Ectodermal cell (in vitro differentiated cells): ENCODE data around the gene RNF44. TPM values are rescaled to one million over a fixed set of nuclear protein-coding genes. Genes with fewer than 3 reads are reported as not detected.

Source experiments
- H3K27ac ChIP-seq: 2 replicates; pipeline ENCODE4 v1.7.0; 2013; ENCODE audit warnings: mild to moderate bottlenecking, low read depth, low read length; ENCODE audit not compliant: insufficient read depth, poor library complexity, severe bottlenecking
- H3K27me3 ChIP-seq: 2 replicates; pipeline ENCODE4 v1.7.0; 2013; ENCODE audit warnings: mild to moderate bottlenecking, low read length; ENCODE audit not compliant: insufficient read depth, control insufficient read depth, poor library complexity, severe bottlenecking
- H3K36me3 ChIP-seq: one replicate; pipeline ENCODE4 v1.7.0; 2013; ENCODE audit warnings: low read length; ENCODE audit not compliant: control insufficient read depth, insufficient read depth
- H3K4me1 ChIP-seq: one replicate; pipeline ENCODE4 v1.7.0; 2013; ENCODE audit warnings: low read length; ENCODE audit not compliant: control insufficient read depth, insufficient read depth
- H3K4me3 ChIP-seq: 2 replicates; pipeline ENCODE4 v1.7.0; 2013; ENCODE audit warnings: low read depth, low read length, control low read depth; ENCODE audit not compliant: insufficient read depth
- H3K9me3 ChIP-seq: 2 replicates; pipeline ENCODE4 v1.7.0; 2013; ENCODE audit warnings: mild to moderate bottlenecking, low read length, moderate library complexity; ENCODE audit not compliant: control insufficient read depth
- WGBS, 2 experiments: methylation state at CpG; one replicate each; pipeline ENCODE4 v1.1.7; 2013; ENCODE audit warnings: missing lambda C conversion rate in 2 of 2; 5-methylcytosine and 5-hydroxymethylcytosine counted together
- polyA plus RNA-seq, 4 experiments: library from polyadenylated mRNA; stranded (reverse); fragments of 50-300 nt; gene quantifications; one replicate each; pipeline ENCODE4 v1.2.3, GENCODE V29; 2013

The RNF44 gene
- 101 TPM for polyA plus RNA-seq (2013, experiment 1 of 4)
- 94.6 TPM for polyA plus RNA-seq (2013, experiment 2 of 4)
- polyA plus RNA-seq (2013, experiment 3 of 4), result 87.6 TPM
- polyA plus RNA-seq (2013, experiment 4 of 4), result 102 TPM

GRCh38 chr5:176536902-176537553 is at the start of gene RNF44:
RNF44 (minus strand) TSS chr5:176537402; CDS start chr5:176532472, 4,930 bp downstream.
- peak within 1 kb of the TSS; percentile 60 for H3K4me3 ChIP-seq
- H3K9me3 ChIP-seq, result no peaks in the 10 kb centered on the region
- WGBS, 2 experiments, result 0% methylated on average over 63 of the region's 63 CpGs
- peaks cover 7% of the 10 kb centered on the region for H3K36me3 ChIP-seq
- peak within 1 kb of the TSS; percentile 97 for H3K27ac ChIP-seq
- H3K4me1 ChIP-seq, result peaks cover 33% of the 10 kb centered on the region
- H3K27me3 ChIP-seq, result peaks cover 9% of the 10 kb centered on the region

GRCh38 chr5:176583076-176583475 is 45.9 kb upstream of the RNF44 start:
- H3K9me3 ChIP-seq, result no peaks in the 10 kb centered on the region
- H3K27ac ChIP-seq, result no peak overlapping the region
- no peaks in the 10 kb centered on the region for H3K27me3 ChIP-seq
- 84 to 89% methylated on average over 4 of the region's 4 CpGs for WGBS, 2 experiments
- H3K4me3 ChIP-seq, result no peak overlapping the region
- no peaks in the 10 kb centered on the region for H3K36me3 ChIP-seq
- H3K4me1 ChIP-seq, result no peaks in the 10 kb centered on the region

- 92 to 93% methylated on average over 12 of the region's 12 CpGs for WGBS, 2 experiments
- no peaks in the 10 kb centered on the region for H3K4me1 ChIP-seq
- no peaks in the 10 kb centered on the region for H3K27me3 ChIP-seq
- no peak overlapping the region for H3K4me3 ChIP-seq
- H3K27ac ChIP-seq, result no peak overlapping the region
- no peaks in the 10 kb centered on the region for H3K36me3 ChIP-seq
- H3K9me3 ChIP-seq, result no peaks in the 10 kb centered on the region
Measured at GRCh38 chr5:176581361-176581760, 44.2 kb upstream of the RNF44 start.

- no peak overlapping the region for H3K27ac ChIP-seq
- H3K36me3 ChIP-seq, result no peaks in the 10 kb centered on the region
- 73 to 87% methylated on average over 4 of the region's 4 CpGs for WGBS, 2 experiments
- no peaks in the 10 kb centered on the region for H3K9me3 ChIP-seq
- no peak overlapping the region for H3K4me3 ChIP-seq
- H3K27me3 ChIP-seq, result no peaks in the 10 kb centered on the region
- H3K4me1 ChIP-seq, result no peaks in the 10 kb centered on the region
Measured at GRCh38 chr5:176579323-176579722, 42.1 kb upstream of the RNF44 start.

GRCh38 chr5:176578391-176578808 is 41.2 kb upstream of the RNF44 start:
- Histone ChIP-seq H3K4me3 (no peak overlapping the region), H3K36me3 (no peaks in the 10 kb centered on the region), H3K27me3 (no peaks in the 10 kb centered on the region), H3K9me3 (no peaks in the 10 kb centered on the region), H3K27ac (no peak overlapping the region), H3K4me1 (no peaks in the 10 kb centered on the region)
- WGBS, 2 experiments, result 27% methylated on average over 15 of the region's 15 CpGs

- H3K27me3 ChIP-seq, result no peaks in the 10 kb centered on the region
- no peaks in the 10 kb centered on the region for H3K36me3 ChIP-seq
- H3K4me3 ChIP-seq, result no peak overlapping the region
- H3K27ac ChIP-seq, result no peak overlapping the region
- no peaks in the 10 kb centered on the region for H3K4me1 ChIP-seq
- H3K9me3 ChIP-seq, result no peaks in the 10 kb centered on the region
- WGBS, 2 experiments, result 90 to 91% methylated on average over 36 of the region's 36 CpGs
Measured at GRCh38 chr5:176577312-176578176, 40.3 kb upstream of the RNF44 start.

- H3K4me3 ChIP-seq, result no peak overlapping the region
- H3K27ac ChIP-seq, result no peak overlapping the region
- H3K27me3 ChIP-seq, result no peaks in the 10 kb centered on the region
- 93 to 96% methylated on average over 37 of the region's 37 CpGs for WGBS, 2 experiments
- H3K9me3 ChIP-seq, result no peaks in the 10 kb centered on the region
- H3K36me3 ChIP-seq, result no peaks in the 10 kb centered on the region
- H3K4me1 ChIP-seq, result no peaks in the 10 kb centered on the region
Measured at GRCh38 chr5:176575488-176576422, 38.6 kb upstream of the RNF44 start.

- Histone ChIP-seq H3K4me3 (no peak overlapping the region), H3K4me1 (no peaks in the 10 kb centered on the region), H3K27me3 (no peaks in the 10 kb centered on the region), H3K9me3 (no peaks in the 10 kb centered on the region), H3K27ac (no peak overlapping the region), H3K36me3 (no peaks in the 10 kb centered on the region)
- WGBS, 2 experiments, result 91 to 93% methylated on average over 14 of the region's 14 CpGs
Measured at GRCh38 chr5:176575066-176575465, 37.9 kb upstream of the RNF44 start.

- no peak overlapping the region for H3K4me3 ChIP-seq
- H3K36me3 ChIP-seq, result no peaks in the 10 kb centered on the region
- H3K9me3 ChIP-seq, result no peaks in the 10 kb centered on the region
- 60 to 62% methylated on average over 10 of the region's 10 CpGs for WGBS, 2 experiments
- H3K27ac ChIP-seq, result no peak overlapping the region
- no peaks in the 10 kb centered on the region for H3K27me3 ChIP-seq
- no peaks in the 10 kb centered on the region for H3K4me1 ChIP-seq
Measured at GRCh38 chr5:176574297-176574591, 37.0 kb upstream of the RNF44 start.
